ENCODE measurements around the gene CHL1. TPM values are rescaled to one million over a fixed set of nuclear protein-coding genes. Genes with fewer than 3 reads are reported as not detected.

CHL1 gene
- total RNA-seq, 1 experiment from 2014 or later = not detected

GRCh38 chr3:394775-395174 is 198.2 kb downstream of the CHL1 start:
- no peak for DNase-seq (ENCODE audit: low spot score)
- H3K4me1 ChIP-seq (ENCODE audit: insufficient read depth, low read length, poor library complexity, severe bottlenecking) = no peaks in the 10 kb centered on the region
- POLR2A ChIA-PET (ENCODE audit: low non-redundant PET) = no interaction called here
- no peak overlapping the region for H3K4me3 ChIP-seq (ENCODE audit: low read depth, low read length, poor library complexity, severe bottlenecking)
- no TSS peak for BruUV-seq (replicated peaks)
- CTCF ChIA-PET = no interaction called here
- H3K36me3 ChIP-seq (ENCODE audit: insufficient read depth, low read length, poor library complexity, severe bottlenecking) = no peaks in the 10 kb centered on the region
- H3K9me3 ChIP-seq (ENCODE audit: low read depth, low read length, poor library complexity, severe bottlenecking) = no peaks in the 10 kb centered on the region
- intact Hi-C loops (cut with micrococcal nuclease; ENCODE audit: unreplicated experiment) = no loop called here
- TF ChIP-seq CTCF (conservative IDR thresholded peaks at IDR 0.05; ENCODE audit: low read depth, low read length) (no peak), EZH2 (IDR thresholded peaks at IDR 0.05; ENCODE audit: borderline replicate concordance, low read depth, low read length, poor library complexity, severe bottlenecking) (no peak)
- H3K27ac ChIP-seq (ENCODE audit: low read depth, low read length, poor library complexity, severe bottlenecking) = no peak overlapping the region
- H3K27me3 ChIP-seq (replicated peaks; ENCODE audit: insufficient read depth, low read depth, low read length, poor library complexity) = no peaks in the 10 kb centered on the region

GRCh38 chr3:396293-396692 is 199.7 kb downstream of the CHL1 start:
- no peaks in the 10 kb centered on the region for H3K27me3 ChIP-seq (replicated peaks; ENCODE audit: insufficient read depth, low read depth, low read length, poor library complexity)
- no peak for DNase-seq (ENCODE audit: low spot score)
- no peaks in the 10 kb centered on the region for H3K4me1 ChIP-seq (ENCODE audit: insufficient read depth, low read length, poor library complexity, severe bottlenecking)
- POLR2A ChIA-PET (ENCODE audit: low non-redundant PET) = no interaction called here
- no peaks in the 10 kb centered on the region for H3K9me3 ChIP-seq (ENCODE audit: low read depth, low read length, poor library complexity, severe bottlenecking)
- no TSS peak for BruUV-seq (replicated peaks)
- TF ChIP-seq EZH2 (IDR thresholded peaks at IDR 0.05; ENCODE audit: borderline replicate concordance, low read depth, low read length, poor library complexity, severe bottlenecking) = no peak
- no peak for TF ChIP-seq CTCF (conservative IDR thresholded peaks at IDR 0.05; ENCODE audit: low read depth, low read length)
- CTCF ChIA-PET = no interaction called here
- no peak overlapping the region for H3K4me3 ChIP-seq (ENCODE audit: low read depth, low read length, poor library complexity, severe bottlenecking)
- H3K27ac ChIP-seq (ENCODE audit: low read depth, low read length, poor library complexity, severe bottlenecking) = no peak overlapping the region
- intact Hi-C loops (cut with micrococcal nuclease; ENCODE audit: unreplicated experiment) = no loop called here
- H3K36me3 ChIP-seq (ENCODE audit: insufficient read depth, low read length, poor library complexity, severe bottlenecking) = no peaks in the 10 kb centered on the region

GRCh38 chr3:399647-400046 is 203.1 kb downstream of the CHL1 start:
- DNase-seq (ENCODE audit: low spot score) = no peak
- no peak for TF ChIP-seq CTCF (conservative IDR thresholded peaks at IDR 0.05; ENCODE audit: low read depth, low read length)
- TF ChIP-seq EZH2 (IDR thresholded peaks at IDR 0.05; ENCODE audit: borderline replicate concordance, low read depth, low read length, poor library complexity, severe bottlenecking) = no peak
- Histone ChIP-seq H3K9me3 (ENCODE audit: low read depth, low read length, poor library complexity, severe bottlenecking) (no peaks in the 10 kb centered on the region), H3K4me3 (ENCODE audit: low read depth, low read length, poor library complexity, severe bottlenecking) (no peak overlapping the region), H3K4me1 (ENCODE audit: insufficient read depth, low read length, poor library complexity, severe bottlenecking) (no peaks in the 10 kb centered on the region), H3K36me3 (ENCODE audit: insufficient read depth, low read length, poor library complexity, severe bottlenecking) (no peaks in the 10 kb centered on the region), H3K27ac (ENCODE audit: low read depth, low read length, poor library complexity, severe bottlenecking) (no peak overlapping the region), H3K27me3 (replicated peaks; ENCODE audit: insufficient read depth, low read depth, low read length, poor library complexity) (no peaks in the 10 kb centered on the region)
- no TSS peak for BruUV-seq (replicated peaks)
- intact Hi-C loops (cut with micrococcal nuclease; ENCODE audit: unreplicated experiment) = no loop called here
- POLR2A ChIA-PET (ENCODE audit: low non-redundant PET) = no interaction called here
- CTCF ChIA-PET = no interaction called here
